Upper lobe of left lung (tissue), 6 donors: ENCODE data around the gene SELENOO. TPM values are rescaled to one million over a fixed set of nuclear protein-coding genes. Genes with fewer than 3 reads are reported as not detected.

ENCODE experiments used
- ATAC-seq, 2 donors: fragments of 200-7000 bp; cut with Tn5 transposase; one replicate each; pipeline ENCODE4 v1.9.1; 2022; ENCODE audit warnings: mild to moderate bottlenecking in 2 of 2, moderate library complexity in 2 of 2; ENCODE audit not compliant: low FRiP score in 2 of 2
- DNase-seq, 2 donors: peaks; one replicate each; pipeline ENCODE4 v3.0.0-alpha.2; 2019 to 2020
- H3K27ac ChIP-seq, 4 donors: fragments of 200-600 bp; sonication (generic); one replicate each; pipeline ENCODE4 v1.5.1; 2016 to 2019
- H3K27me3 ChIP-seq, 4 donors: fragments of 200-600 bp; sonication (generic); one replicate each; pipeline ENCODE4 v1.5.1; 2017 to 2019
- H3K36me3 ChIP-seq, 4 donors: fragments of 200-600 bp; sonication (generic); one replicate each; pipeline ENCODE4 v1.5.1; 2016 to 2019
- H3K4me1 ChIP-seq, 4 donors: fragments of 200-600 bp; sonication (generic); one replicate each; pipeline ENCODE4 v1.5.1; 2018 to 2019
- H3K4me3 ChIP-seq, 4 donors: fragments of 200-600 bp; sonication (generic); one replicate each; pipeline ENCODE4 v1.5.1; 2017 to 2019; ENCODE audit warnings: mild to moderate bottlenecking in 2 of 4, moderate library complexity in 1 of 4
- H3K9me3 ChIP-seq, 4 donors: fragments of 200-600 bp; sonication (generic); one replicate each; pipeline ENCODE4 v1.5.1; 2018 to 2019
- EP300 ChIP-seq, 4 donors: sonication (generic); formaldehyde crosslinking; IDR thresholded peaks; one replicate each; pipeline ENCODE4 v1.5.1; 2017; ENCODE audit warnings: antibody characterized with exemption in 4 of 4, control low read depth in 2 of 4
- POLR2A ChIP-seq, 4 donors: fragments of 450-650 bp; IDR thresholded peaks; one replicate each; pipeline ENCODE4 v1.5.1; 2016 to 2017; ENCODE audit warnings: antibody characterized with exemption in 4 of 4, mild to moderate bottlenecking in 2 of 4
- POLR2AphosphoS5 ChIP-seq, 2 donors: sonication (generic); formaldehyde crosslinking; IDR thresholded peaks; one replicate each; pipeline ENCODE4 v1.5.1; 2017; ENCODE audit warnings: antibody characterized with exemption in 2 of 2
- WGBS, 2 donors: methylation state at CpG; one replicate each; pipeline ENCODE4 v1.1.5; 2017 to 2018; 5-methylcytosine and 5-hydroxymethylcytosine counted together
- total RNA-seq, 6 donors: library from RNA; depleted of rRNA in 4 of 6; stranded (reverse); fragments of >200 nt in 4 of 6; gene quantifications; one replicate each; pipeline versions ENCODE4 v1.1.0 to v1.2.1, GENCODE V29; 2016 to 2021
- TF ChIP-seq, protein P1 (sequence below), 6 experiments: fragments of 450-650 bp in 4 of 6; fragments of 200-600 bp in 2 of 6; sonication (generic) in 2 of 6; IDR thresholded peaks; one replicate each; pipeline ENCODE4 v1.5.1; 2016 to 2019; ENCODE audit warnings: antibody characterized with exemption in 6 of 6
- donor health status: DM: no; HTN: no; CAD: no; lungs with moderate emphysema.
- donor health status: DM: no; HTN: yes; CAD: no; lungs with severe emphysema.

Gene SELENOO, protein sequence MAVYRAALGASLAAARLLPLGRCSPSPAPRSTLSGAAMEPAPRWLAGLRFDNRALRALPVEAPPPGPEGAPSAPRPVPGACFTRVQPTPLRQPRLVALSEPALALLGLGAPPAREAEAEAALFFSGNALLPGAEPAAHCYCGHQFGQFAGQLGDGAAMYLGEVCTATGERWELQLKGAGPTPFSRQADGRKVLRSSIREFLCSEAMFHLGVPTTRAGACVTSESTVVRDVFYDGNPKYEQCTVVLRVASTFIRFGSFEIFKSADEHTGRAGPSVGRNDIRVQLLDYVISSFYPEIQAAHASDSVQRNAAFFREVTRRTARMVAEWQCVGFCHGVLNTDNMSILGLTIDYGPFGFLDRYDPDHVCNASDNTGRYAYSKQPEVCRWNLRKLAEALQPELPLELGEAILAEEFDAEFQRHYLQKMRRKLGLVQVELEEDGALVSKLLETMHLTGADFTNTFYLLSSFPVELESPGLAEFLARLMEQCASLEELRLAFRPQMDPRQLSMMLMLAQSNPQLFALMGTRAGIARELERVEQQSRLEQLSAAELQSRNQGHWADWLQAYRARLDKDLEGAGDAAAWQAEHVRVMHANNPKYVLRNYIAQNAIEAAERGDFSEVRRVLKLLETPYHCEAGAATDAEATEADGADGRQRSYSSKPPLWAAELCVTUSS
- total RNA-seq: 100 to 1,000 TPM in 1 of 6 donors, 10 to 100 TPM in 5; 23.1 to 102 (median 28.9) TPM

DNA sequence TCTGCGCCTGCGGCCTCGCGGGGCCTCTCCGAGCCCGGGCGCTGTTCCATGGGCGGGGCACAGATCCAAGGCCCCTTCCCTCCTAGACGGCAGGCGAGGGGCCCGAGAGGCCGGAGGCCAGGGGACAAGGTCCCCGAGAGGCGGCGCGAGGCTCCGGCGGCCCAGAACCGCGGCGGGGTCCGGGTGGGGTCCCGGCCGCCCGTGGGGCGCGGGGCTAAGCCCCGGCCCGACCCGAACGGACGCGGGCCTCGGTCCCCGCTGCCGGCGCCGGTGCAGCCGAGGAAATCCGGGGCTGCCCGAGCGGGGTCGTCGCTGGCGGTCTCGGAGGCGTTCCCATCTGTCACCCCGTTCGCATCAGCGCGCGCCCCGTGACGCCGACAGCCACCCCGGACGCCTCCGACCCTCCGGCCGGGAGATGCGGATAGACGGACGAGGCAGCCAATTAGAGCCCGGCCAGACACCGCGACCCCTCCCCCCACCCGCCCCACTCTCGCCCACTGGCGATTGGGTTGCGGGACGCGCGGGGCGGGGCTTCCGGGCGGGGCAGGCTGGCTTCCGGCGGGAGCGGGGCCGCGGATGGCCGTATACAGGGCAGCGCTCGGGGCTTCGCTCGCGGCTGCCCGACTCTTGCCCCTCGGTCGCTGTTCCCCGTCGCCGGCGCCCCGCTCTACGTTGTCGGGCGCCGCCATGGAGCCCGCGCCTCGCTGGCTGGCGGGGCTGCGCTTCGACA, at the start of gene SELENOO:
SELENOO (plus strand) TSS at position 551 of the 730 bp plus-strand sequence; CDS start at position 577, 26 bp downstream.
- Histone ChIP-seq H3K27me3 (no peaks in the 10 kb centered on the region), H3K36me3 (peaks cover 0 to 41% (median 22%) of the 10 kb centered on the region in 4 donors), H3K9me3 (no peaks in the 10 kb centered on the region), H3K4me3 (peak within 1 kb of the TSS; percentile 66 to 90 (median 84)), H3K4me1 (peaks cover 15 to 48% (median 23%) of the 10 kb centered on the region in 4 donors), H3K27ac (peak within 1 kb of the TSS; percentile 80 to 89 (median 85))
- peak; percentile 91 to 99 for DNase-seq
- peak in 3 of 4 donors; percentile 44 to 93 (median 63) for TF ChIP-seq POLR2A (IDR thresholded peaks at IDR 0.05)
- TF ChIP-seq, protein P1, sequence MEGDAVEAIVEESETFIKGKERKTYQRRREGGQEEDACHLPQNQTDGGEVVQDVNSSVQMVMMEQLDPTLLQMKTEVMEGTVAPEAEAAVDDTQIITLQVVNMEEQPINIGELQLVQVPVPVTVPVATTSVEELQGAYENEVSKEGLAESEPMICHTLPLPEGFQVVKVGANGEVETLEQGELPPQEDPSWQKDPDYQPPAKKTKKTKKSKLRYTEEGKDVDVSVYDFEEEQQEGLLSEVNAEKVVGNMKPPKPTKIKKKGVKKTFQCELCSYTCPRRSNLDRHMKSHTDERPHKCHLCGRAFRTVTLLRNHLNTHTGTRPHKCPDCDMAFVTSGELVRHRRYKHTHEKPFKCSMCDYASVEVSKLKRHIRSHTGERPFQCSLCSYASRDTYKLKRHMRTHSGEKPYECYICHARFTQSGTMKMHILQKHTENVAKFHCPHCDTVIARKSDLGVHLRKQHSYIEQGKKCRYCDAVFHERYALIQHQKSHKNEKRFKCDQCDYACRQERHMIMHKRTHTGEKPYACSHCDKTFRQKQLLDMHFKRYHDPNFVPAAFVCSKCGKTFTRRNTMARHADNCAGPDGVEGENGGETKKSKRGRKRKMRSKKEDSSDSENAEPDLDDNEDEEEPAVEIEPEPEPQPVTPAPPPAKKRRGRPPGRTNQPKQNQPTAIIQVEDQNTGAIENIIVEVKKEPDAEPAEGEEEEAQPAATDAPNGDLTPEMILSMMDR (IDR thresholded peaks at IDR 0.05): no peak
- peak; percentile 84 to 90 for TF ChIP-seq POLR2AphosphoS5 (IDR thresholded peaks at IDR 0.05)
- TF ChIP-seq EP300 (IDR thresholded peaks at IDR 0.05): no peak
- peak; percentile 90 to 96 for ATAC-seq
- 0% methylated on average over 8 to 39 of the region's 105 CpGs for WGBS, 2 donors

DNA sequence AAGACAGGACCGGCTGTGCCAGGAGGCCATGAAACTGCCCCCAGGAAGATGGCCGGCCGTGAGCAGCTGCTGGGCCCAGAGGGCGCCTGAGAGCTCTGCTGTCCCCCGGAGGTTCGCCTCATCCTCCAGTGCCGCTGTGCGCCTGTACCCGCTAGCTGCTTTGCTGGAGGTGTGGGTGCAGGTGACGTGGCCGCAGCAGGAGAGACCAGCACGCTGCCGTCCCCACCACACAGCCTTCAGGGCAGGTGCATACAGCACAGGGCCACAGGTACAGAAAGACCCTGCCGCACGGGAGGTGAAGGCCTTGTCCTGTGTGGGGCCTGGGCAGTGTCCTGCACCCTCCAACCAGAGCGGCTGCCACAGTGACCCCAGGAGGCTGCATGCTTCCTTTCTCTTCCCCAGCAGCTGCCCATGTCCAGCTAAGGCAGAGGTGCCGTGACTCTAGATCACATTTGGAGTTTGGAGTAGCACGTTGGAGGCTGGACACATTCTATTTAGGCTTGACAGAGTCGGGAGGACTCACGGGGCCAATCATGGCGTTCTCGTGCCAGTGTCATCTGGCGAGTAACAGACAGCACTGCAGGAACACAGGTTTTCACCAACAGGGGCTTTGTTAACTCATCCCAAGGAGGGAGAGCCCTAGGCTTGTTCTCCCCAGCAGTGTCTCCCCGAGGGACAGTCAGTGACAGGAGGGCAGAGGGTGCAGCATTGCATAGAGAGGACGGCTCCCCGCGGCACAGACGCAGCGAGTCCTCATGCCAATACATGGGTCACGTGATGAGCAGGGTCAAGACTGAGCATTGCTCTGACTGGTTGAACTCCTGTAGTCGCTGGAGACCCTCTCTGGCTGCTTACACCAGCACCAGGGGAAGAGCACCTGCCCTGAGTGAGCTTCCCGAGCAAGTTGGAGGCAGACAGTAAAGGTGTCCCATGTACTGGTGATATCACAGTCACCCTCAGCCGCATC, 49.0 kb upstream of the SELENOO start:
- peak in 1 of 2 donors; percentile 77 for DNase-seq
- Histone ChIP-seq H3K4me3 (no peak overlapping the region), H3K27me3 (no peaks in the 10 kb centered on the region), H3K4me1 (peaks cover 0 to under 1% (median 0%) of the 10 kb centered on the region in 4 donors), H3K36me3 (no peaks in the 10 kb centered on the region), H3K9me3 (no peaks in the 10 kb centered on the region), H3K27ac (no peak overlapping the region)
- TF ChIP-seq, protein P1 (IDR thresholded peaks at IDR 0.05): no peak
- TF ChIP-seq POLR2A (IDR thresholded peaks at IDR 0.05): no peak
- no peak for TF ChIP-seq EP300 (IDR thresholded peaks at IDR 0.05)
- no peak for TF ChIP-seq POLR2AphosphoS5 (IDR thresholded peaks at IDR 0.05)
- ATAC-seq: no peak
- WGBS, 2 donors: 78 to 85% methylated on average over 8 to 33 of the region's 33 CpGs

DNA sequence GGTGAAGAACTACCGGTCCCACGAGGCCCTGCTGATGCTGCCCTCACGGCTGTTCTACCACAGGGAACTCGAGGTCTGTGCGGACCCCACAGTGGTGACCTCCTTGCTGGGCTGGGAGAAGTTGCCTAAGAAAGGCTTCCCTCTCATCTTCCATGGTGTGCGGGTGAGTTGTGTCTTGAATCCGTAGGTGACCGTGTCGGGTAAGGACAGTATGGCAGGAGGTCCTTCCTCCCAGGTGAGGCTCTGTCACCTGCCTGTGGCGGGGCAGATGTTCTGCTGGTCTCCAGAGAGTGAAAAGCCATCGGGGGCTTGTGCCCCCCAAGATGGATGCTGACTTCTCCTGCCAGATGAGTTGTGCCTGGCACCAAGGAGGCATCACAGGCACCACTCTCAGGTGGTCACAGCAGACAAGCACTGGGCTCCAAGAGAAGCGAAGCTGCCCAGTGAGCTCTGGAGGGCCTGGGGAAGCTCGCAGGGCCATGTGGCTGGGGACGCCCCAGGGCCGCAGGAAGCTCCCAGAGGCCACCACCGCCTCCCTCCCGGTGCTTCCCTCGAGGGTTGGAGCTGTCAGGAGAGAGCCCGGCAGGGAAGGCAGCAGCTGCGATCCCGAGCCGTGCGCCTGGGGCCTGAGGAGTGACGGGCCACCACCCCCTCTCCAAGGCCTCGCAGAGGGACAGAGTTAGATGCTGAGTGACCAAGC, 47.6 kb upstream of the SELENOO start:
- no peak overlapping the region for H3K4me3 ChIP-seq
- TF ChIP-seq EP300 (IDR thresholded peaks at IDR 0.05): no peak
- TF ChIP-seq POLR2A (IDR thresholded peaks at IDR 0.05): no peak
- TF ChIP-seq, protein P1 (IDR thresholded peaks at IDR 0.05): no peak
- TF ChIP-seq POLR2AphosphoS5 (IDR thresholded peaks at IDR 0.05): no peak
- DNase-seq (peak in 1 of 2 donors; percentile 65), ATAC-seq (no peak)
- H3K9me3 ChIP-seq: no peaks in the 10 kb centered on the region
- H3K27me3 ChIP-seq: no peaks in the 10 kb centered on the region
- H3K4me1 ChIP-seq: no peaks in the 10 kb centered on the region
- H3K27ac ChIP-seq: no peak overlapping the region
- no peaks in the 10 kb centered on the region for H3K36me3 ChIP-seq
- WGBS, 2 donors: 81 to 91% methylated on average over 17 to 24 of the region's 25 CpGs
